GM10266 (cell line): ENCODE measurements around the gene ANKS1B.

Experiments used
- DNase-seq: peaks from one replicate; pipeline ENCODE4 v3.0.0; 2012; ENCODE audit errors: extremely low spot score
- TF ChIP-seq, protein P1 (sequence below): IDR thresholded peaks from 2 replicates; pipeline ENCODE4 v1.5.1; 2012; ENCODE audit warnings: mild to moderate bottlenecking, low read depth; ENCODE audit not compliant: control insufficient read depth, insufficient read depth; ENCODE audit errors: missing control alignments

The ANKS1B gene

DNA sequence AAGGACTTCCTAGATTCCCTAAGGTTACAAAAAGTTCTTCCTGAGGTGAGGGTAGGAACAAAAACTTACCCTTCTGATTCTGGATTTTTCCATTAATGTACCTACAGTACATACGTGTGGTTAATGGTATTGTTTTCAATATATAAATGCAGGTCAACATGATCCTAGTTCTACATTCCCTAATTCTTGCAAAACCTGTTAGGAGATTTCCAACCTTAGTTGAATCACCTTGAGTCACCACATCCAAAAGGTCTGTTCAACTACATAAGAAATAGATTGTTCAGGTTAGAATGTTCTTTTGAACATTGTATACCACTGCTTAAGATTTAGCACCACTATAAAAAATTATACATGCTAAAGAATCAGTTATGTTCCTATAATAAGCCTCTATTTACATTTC lies 218.3 kb downstream of the ANKS1B start:
- TF ChIP-seq, protein P1, sequence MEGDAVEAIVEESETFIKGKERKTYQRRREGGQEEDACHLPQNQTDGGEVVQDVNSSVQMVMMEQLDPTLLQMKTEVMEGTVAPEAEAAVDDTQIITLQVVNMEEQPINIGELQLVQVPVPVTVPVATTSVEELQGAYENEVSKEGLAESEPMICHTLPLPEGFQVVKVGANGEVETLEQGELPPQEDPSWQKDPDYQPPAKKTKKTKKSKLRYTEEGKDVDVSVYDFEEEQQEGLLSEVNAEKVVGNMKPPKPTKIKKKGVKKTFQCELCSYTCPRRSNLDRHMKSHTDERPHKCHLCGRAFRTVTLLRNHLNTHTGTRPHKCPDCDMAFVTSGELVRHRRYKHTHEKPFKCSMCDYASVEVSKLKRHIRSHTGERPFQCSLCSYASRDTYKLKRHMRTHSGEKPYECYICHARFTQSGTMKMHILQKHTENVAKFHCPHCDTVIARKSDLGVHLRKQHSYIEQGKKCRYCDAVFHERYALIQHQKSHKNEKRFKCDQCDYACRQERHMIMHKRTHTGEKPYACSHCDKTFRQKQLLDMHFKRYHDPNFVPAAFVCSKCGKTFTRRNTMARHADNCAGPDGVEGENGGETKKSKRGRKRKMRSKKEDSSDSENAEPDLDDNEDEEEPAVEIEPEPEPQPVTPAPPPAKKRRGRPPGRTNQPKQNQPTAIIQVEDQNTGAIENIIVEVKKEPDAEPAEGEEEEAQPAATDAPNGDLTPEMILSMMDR = no peak
- no peak for DNase-seq

DNA sequence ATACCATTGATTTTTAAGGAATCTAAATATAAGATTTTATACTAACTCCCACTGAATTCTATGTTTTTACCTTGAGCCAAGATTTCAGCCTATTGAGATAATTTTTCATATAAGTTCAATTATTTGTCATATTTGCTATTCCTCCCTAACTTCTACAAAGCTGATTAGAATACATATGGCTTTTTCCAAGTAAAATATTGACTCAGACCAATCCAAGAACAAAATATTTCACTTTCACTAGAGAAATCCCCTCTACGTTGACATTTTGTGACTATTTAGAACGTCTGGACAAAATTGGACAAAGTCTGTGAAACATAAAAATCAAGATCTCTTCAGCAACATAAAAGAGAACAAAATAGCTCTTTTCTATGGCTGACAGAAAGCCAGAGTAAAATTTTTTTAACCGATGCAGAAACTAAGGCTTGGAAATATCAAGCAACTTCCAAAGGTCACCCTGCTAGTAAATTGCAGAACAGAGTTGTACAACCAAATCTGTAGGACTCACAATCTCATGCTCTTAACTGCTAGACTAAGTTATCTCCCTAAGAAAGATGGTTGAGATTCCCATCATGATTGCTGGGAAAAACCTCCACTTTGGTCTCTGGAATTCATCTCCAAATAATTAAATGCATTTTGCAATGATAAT lies 219.1 kb downstream of the ANKS1B start:
- TF ChIP-seq, protein P1 = no peak
- no peak for DNase-seq

DNA sequence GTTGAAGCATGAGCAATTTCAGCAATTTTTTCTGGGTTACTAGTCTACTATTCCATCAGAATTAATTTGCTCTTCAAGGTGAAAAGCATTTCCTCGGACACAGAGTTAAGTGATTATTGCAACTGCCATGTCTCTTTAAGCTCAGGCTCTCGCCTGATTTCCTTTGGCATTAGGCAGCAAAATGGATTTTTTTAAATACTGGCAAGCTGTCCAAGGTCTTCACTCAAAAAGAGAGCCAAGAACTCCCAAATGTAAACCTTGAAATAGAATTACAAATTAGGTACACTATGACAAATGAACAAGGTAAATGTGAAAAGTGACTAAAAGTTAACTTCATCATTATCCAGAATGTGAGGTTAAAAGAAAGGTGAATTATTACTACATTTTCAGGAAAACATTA lies 225.3 kb downstream of the ANKS1B start:
- no peak for DNase-seq
- TF ChIP-seq, protein P1 = no peak

DNA sequence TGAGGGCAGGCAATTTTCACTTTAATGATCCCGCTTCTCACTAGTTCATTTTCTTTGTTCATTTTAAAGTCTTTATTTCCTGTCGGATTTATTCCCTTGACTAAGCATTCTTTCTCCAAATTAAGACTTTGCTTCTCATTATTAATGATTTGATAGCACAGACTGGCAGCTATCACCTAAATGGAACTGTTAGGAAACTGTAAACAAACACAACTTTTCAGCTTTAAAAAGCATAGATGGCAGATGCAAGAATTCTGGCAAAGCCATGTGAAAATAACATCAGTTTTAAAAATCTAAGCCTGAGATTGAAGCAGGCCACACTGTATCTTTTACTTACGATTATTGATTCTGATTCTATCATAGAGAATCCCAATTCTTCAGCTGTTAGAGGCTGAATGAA lies 225.7 kb downstream of the ANKS1B start:
- TF ChIP-seq, protein P1 = no peak
- no peak for DNase-seq

DNA sequence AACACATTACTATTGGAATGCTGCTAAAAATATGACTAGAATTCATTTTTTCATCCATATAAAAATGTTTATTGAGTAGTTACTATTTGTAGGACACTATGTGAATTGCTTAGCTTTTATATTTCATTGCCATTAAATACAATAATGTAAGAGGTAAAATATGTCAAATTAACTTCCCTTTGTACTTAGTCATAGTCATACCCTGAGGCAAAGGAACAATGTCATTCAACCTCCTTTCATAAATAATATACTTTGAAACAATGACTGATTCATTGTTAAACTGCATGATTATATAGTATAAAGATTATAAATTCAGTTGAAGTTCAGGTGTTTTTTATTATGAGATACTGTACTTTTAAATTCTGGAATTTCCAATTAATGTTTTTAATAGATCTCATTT lies 232.0 kb downstream of the ANKS1B start:
- TF ChIP-seq, protein P1 = no peak

DNA sequence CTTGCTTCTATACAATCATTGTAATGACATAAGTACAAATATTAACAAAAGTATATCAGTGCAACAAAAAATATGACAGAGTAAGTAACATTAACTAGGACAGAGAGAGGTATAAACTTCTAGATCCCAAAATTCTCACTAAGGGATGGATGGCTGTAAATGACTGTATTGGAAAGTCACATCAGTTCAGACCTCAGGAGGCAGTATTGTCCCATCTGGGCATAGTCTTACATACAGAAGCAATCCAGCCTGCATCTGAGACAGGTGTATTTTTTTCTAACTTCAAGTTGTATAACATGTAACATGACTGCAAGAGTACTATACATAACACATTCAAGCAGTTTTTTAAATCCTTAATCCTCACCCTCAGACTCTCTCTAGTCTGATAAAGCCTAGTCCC lies 238.2 kb downstream of the ANKS1B start:
- TF ChIP-seq, protein P1 = no peak

More for the DNA sequence above, 232.0 kb downstream of the ANKS1B start:
- no peak for DNase-seq

DNA sequence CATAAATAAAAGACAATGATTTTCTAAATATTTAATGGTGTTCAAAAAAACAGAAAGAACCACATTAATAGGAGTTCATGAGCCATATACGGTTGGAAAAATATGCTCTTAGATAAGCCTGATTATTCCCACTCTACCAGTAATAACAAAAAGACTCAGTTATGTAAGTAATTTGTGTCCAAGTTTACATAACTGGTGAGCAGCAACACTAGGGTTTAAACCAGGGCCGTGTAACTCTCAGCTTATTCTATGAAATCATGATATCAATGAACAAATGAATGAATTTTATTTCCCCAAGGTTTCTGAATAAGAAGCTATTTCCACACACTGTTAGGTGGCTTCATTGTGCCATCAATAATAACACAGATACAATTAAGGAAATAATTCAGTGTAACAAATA lies 238.8 kb downstream of the ANKS1B start:
- TF ChIP-seq, protein P1 = no peak

More for the DNA sequence above, 238.2 kb downstream of the ANKS1B start:
- DNase-seq = no peak

More for the DNA sequence above, 238.8 kb downstream of the ANKS1B start:
- DNase-seq = no peak
